ENCODE data around the gene DENND4B. TPM values are rescaled to one million over a fixed set of nuclear protein-coding genes. Genes with fewer than 3 reads are reported as not detected.
A peak's percentile ranks its signal among the peaks of the same experiment; 100 is the strongest.

The DENND4B gene
- total and polyA plus RNA-seq, 9 of the 15 experiments (the other 6 are each of a cell fraction or from before 2014, with no cell fraction given), result 9.5 to 80.5 (median 23.1) TPM

DNA sequence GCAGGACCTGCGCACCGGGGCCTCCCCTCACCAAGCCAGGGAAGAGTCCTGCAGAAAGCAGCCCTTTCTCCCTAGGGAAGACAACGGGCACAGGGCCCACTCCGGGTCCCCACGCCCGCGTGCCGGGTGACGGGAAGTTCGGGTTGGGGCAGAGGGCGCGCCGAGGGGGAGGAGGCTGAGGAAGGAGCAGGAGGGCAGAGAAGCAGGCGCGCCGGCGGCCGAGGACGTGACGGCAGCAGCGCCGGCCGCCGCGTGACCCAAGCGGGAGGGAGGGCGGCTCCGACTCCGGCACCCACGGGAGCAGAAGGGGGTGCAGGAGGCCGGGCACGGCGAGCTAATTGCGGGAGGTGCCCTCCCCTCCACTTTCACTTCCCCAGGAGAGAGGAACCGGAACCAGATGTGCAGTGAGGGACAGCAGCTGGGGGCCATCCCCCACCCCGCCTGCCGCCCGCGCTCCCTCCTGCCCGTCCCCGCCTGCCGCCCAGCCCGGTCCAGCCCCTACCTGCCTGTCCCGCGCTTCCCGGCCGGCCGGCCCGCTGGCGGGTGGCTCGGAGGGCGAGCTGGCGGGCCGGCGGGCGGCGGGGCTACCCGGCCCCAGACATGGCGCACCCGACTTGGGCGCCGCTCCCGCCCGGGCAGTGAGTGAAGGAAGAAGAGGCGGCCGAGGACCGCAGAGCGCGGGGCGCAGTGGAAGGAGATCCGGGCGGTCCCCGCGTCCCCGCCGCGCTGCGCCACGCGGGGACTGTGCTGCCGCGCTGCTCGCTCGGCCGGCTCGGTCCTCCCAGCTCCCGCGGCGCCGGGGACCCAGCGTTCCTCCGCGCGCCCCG is 510 bp downstream of the DENND4B start (continued):
- TF ChIP-seq, protein P1, sequence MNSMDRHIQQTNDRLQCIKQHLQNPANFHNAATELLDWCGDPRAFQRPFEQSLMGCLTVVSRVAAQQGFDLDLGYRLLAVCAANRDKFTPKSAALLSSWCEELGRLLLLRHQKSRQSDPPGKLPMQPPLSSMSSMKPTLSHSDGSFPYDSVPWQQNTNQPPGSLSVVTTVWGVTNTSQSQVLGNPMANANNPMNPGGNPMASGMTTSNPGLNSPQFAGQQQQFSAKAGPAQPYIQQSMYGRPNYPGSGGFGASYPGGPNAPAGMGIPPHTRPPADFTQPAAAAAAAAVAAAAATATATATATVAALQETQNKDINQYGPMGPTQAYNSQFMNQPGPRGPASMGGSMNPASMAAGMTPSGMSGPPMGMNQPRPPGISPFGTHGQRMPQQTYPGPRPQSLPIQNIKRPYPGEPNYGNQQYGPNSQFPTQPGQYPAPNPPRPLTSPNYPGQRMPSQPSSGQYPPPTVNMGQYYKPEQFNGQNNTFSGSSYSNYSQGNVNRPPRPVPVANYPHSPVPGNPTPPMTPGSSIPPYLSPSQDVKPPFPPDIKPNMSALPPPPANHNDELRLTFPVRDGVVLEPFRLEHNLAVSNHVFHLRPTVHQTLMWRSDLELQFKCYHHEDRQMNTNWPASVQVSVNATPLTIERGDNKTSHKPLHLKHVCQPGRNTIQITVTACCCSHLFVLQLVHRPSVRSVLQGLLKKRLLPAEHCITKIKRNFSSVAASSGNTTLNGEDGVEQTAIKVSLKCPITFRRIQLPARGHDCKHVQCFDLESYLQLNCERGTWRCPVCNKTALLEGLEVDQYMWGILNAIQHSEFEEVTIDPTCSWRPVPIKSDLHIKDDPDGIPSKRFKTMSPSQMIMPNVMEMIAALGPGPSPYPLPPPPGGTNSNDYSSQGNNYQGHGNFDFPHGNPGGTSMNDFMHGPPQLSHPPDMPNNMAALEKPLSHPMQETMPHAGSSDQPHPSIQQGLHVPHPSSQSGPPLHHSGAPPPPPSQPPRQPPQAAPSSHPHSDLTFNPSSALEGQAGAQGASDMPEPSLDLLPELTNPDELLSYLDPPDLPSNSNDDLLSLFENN (IDR thresholded peaks at IDR 0.05; ENCODE audit: low read depth in 2 of 2, low read length in 2 of 2), result no peak
- TF ChIP-seq L3MBTL2 (IDR thresholded peaks at IDR 0.05), result no peak
- no peak for TF ChIP-seq ZNF274 (IDR thresholded peaks at IDR 0.05; ENCODE audit: borderline replicate concordance, low read depth, low read length)
- TF ChIP-seq RBM22 (IDR thresholded peaks at IDR 0.05; ENCODE audit: low read depth, low read length, poor library complexity, severe bottlenecking), result peak; percentile 10
- TF ChIP-seq GATAD2B (IDR thresholded peaks at IDR 0.05; ENCODE audit: borderline replicate concordance), result peak; percentile 81
- TF ChIP-seq, protein P2, sequence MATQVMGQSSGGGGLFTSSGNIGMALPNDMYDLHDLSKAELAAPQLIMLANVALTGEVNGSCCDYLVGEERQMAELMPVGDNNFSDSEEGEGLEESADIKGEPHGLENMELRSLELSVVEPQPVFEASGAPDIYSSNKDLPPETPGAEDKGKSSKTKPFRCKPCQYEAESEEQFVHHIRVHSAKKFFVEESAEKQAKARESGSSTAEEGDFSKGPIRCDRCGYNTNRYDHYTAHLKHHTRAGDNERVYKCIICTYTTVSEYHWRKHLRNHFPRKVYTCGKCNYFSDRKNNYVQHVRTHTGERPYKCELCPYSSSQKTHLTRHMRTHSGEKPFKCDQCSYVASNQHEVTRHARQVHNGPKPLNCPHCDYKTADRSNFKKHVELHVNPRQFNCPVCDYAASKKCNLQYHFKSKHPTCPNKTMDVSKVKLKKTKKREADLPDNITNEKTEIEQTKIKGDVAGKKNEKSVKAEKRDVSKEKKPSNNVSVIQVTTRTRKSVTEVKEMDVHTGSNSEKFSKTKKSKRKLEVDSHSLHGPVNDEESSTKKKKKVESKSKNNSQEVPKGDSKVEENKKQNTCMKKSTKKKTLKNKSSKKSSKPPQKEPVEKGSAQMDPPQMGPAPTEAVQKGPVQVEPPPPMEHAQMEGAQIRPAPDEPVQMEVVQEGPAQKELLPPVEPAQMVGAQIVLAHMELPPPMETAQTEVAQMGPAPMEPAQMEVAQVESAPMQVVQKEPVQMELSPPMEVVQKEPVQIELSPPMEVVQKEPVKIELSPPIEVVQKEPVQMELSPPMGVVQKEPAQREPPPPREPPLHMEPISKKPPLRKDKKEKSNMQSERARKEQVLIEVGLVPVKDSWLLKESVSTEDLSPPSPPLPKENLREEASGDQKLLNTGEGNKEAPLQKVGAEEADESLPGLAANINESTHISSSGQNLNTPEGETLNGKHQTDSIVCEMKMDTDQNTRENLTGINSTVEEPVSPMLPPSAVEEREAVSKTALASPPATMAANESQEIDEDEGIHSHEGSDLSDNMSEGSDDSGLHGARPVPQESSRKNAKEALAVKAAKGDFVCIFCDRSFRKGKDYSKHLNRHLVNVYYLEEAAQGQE (IDR thresholded peaks at IDR 0.05; ENCODE audit: borderline replicate concordance), result no peak
- TF ChIP-seq, protein P2 (CRISPR knock-in tag; IDR thresholded peaks at IDR 0.05; ENCODE audit: low read depth), result peak; percentile 38; the same call in 1 of the 2 replicates
- no peak for TF ChIP-seq MED1 (CRISPR knock-in tag; IDR thresholded peaks at IDR 0.05; ENCODE audit: borderline replicate concordance)
- TF ChIP-seq NFYB (IDR thresholded peaks at IDR 0.05; ENCODE audit: extremely low read depth, insufficient read length), result no peak
- TF ChIP-seq, protein P3, sequence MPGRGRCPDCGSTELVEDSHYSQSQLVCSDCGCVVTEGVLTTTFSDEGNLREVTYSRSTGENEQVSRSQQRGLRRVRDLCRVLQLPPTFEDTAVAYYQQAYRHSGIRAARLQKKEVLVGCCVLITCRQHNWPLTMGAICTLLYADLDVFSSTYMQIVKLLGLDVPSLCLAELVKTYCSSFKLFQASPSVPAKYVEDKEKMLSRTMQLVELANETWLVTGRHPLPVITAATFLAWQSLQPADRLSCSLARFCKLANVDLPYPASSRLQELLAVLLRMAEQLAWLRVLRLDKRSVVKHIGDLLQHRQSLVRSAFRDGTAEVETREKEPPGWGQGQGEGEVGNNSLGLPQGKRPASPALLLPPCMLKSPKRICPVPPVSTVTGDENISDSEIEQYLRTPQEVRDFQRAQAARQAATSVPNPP (IDR thresholded peaks at IDR 0.05; ENCODE audit: borderline replicate concordance, insufficient read depth, insufficient read length), result no peak
- no peak for TF ChIP-seq NEUROD1 (IDR thresholded peaks at IDR 0.05; ENCODE audit: borderline replicate concordance, low read depth, low read length, partially characterized antibody)
- no peak for TF ChIP-seq TRIM24 (IDR thresholded peaks at IDR 0.05)
- peak; percentile 12 to 45; a peak in 1 of 4 replicates for TF ChIP-seq NONO (IDR thresholded peaks at IDR 0.05; ENCODE audit: low read depth in 2 of 2, low read length in 1 of 2)
- TF ChIP-seq GABPA (tag; conservative IDR thresholded peaks at IDR 0.05; ENCODE audit: low read depth), result peak; percentile 89

All from K562 (cell line).